Measurements from ENCODE around the gene COQ5.
"Not testable (repeated sequence)": the region's sequence is repeated elsewhere in the genome, so short reads cannot be mapped to it uniquely, and the experiment has no call there.

The COQ5 gene

GRCh38 chr12:120496413-120497340 is 32.3 kb downstream of the COQ5 start:
- peaks cover 5% of the 10 kb centered on the region for H3K36me3 Mint-ChIP-seq
- no peaks in the 10 kb centered on the region for H3K27me3 Mint-ChIP-seq
- peaks cover 33% of the 10 kb centered on the region for H3K4me1 Mint-ChIP-seq
- peak overlapping the region; percentile 96 for H3K4me3 Mint-ChIP-seq
- H3K27ac Mint-ChIP-seq, result peak overlapping the region; percentile 59
- no peaks in the 10 kb centered on the region for H3K9me3 Mint-ChIP-seq

- peaks cover 33% of the 10 kb centered on the region for H3K4me1 Mint-ChIP-seq
- peak within 1 kb of the TSS; percentile 89 for H3K27ac Mint-ChIP-seq
Measured at GRCh38 chr12:120495731-120496412, 33.1 kb downstream of the COQ5 start, which contains the start of gene DYNLL1. DYNLL1 (plus strand) TSS chr12:120496113; CDS start chr12:120496422, 309 bp downstream.

DNA sequence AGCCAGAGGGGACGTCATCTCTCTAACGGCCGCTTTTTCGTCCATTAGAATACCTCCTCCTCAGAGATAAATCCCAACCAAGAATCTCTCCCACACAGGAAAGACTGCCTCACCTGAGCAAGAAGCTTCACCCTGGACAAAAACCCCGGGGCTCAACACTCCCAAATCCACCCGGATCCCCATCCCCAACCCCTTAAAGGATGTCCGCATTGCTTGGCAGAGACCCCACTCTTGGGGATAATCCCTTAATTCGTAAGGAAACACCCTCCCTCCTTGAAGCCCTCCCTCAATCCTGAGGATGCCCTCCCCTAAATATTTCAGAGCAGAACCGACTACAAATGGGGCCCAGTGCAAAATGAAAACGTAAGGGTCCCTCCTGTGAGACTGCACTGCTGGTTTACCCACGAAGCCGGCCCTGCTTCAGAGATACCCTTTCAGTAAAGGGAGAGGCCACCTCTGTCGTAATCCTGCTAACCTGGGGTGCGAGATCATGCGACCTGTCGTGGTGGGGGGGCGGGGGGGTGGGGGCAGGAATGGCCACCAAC is 33.7 kb downstream of the COQ5 start:
- peak overlapping the region; percentile 96 for H3K4me3 Mint-ChIP-seq
- H3K36me3 Mint-ChIP-seq, result peaks cover 5% of the 10 kb centered on the region
- H3K9me3 Mint-ChIP-seq, result no peaks in the 10 kb centered on the region
- peaks cover 28% of the 10 kb centered on the region for H3K4me1 Mint-ChIP-seq
- peak overlapping the region; percentile 72 for H3K27ac Mint-ChIP-seq
- no peaks in the 10 kb centered on the region for H3K27me3 Mint-ChIP-seq

More at GRCh38 chr12:120495731-120496412, 33.1 kb downstream of the COQ5 start, which contains the start of gene DYNLL1:
- Mint-ChIP-seq H3K36me3 (peaks cover 5% of the 10 kb centered on the region), H3K4me3 (peak within 1 kb of the TSS; percentile 96), H3K9me3 (no peaks in the 10 kb centered on the region), H3K27me3 (no peaks in the 10 kb centered on the region)

DNA sequence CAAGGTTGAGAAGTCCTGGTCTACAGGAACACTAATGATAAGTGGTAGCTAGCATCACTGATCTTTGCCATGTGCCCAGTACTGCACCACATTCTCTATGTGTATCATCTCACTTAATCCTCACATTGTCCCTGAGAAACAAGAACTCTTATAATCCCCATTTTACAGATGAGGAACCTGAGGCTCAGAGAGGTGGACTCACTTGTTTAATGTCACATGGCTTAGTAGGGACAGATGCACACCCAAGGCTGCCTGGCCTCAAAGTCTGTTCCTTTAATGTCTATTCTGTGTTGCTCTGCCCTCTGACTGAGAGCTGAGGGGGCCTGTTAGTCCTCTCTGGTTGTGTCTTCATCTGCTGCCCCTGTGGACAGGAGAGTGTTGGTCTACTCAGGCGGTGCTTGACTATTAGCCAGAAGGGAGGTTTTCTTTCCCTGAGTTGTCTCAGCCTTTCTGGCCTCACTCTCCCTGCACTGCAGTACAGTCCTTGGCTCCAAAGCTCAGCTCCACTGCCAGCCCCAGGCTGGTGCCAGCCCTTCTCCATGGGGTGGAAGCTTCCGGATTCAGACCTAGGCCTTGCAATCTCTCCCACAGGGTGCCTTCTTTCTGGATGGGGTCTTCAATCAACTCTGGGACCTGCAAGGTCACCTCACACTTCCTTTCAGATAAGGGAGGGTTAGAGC is 38.0 kb downstream of the COQ5 start:
- H3K27me3 Mint-ChIP-seq, result no peaks in the 10 kb centered on the region
- H3K4me1 Mint-ChIP-seq, result peaks cover 8% of the 10 kb centered on the region
- no peak overlapping the region for H3K27ac Mint-ChIP-seq
- H3K9me3 Mint-ChIP-seq, result no peaks in the 10 kb centered on the region
- H3K4me3 Mint-ChIP-seq, result no peak overlapping the region
- no peaks in the 10 kb centered on the region for H3K36me3 Mint-ChIP-seq

- Mint-ChIP-seq H3K27me3 (no peaks in the 10 kb centered on the region), H3K27ac (no peak overlapping the region), H3K4me1 (peaks cover 6% of the 10 kb centered on the region), H3K4me3 (no peak overlapping the region), H3K36me3 (no peaks in the 10 kb centered on the region), H3K9me3 (no peaks in the 10 kb centered on the region)
Measured at GRCh38 chr12:120490325-120490724, 38.6 kb downstream of the COQ5 start.

DNA sequence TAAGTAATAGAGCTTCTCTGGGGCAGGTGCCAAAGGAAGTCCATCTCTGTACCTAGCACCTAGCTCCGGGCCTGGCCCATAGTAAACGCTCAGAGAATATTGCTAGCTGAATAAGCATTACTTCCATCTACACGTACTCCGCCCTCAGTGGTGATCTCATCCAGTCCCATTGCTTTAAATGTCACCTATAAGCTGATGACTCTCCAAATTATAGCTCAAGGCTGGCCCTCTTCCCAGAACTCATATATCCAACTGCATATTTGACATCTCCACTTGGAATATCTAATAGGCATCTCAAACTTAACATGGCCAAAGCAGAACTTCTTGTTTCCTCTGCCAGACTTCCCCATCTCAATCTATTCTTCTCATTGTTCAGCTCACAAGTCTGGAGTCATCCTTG is 39.9 kb downstream of the COQ5 start:
- H3K9me3 Mint-ChIP-seq, result no peaks in the 10 kb centered on the region
- H3K4me3 Mint-ChIP-seq, result no peak overlapping the region
- no peaks in the 10 kb centered on the region for H3K4me1 Mint-ChIP-seq

GRCh38 chr12:120488057-120488640 is 40.8 kb downstream of the COQ5 start:
- Mint-ChIP-seq H3K9me3 (no peaks in the 10 kb centered on the region), H3K27me3 (no peaks in the 10 kb centered on the region), H3K4me1 (no peaks in the 10 kb centered on the region), H3K4me3 (no peak overlapping the region), H3K36me3 (no peaks in the 10 kb centered on the region), H3K27ac (no peak overlapping the region)

More for the DNA sequence above, 39.9 kb downstream of the COQ5 start:
- Mint-ChIP-seq H3K27me3 (no peaks in the 10 kb centered on the region), H3K27ac (no peak overlapping the region), H3K36me3 (no peaks in the 10 kb centered on the region)

GRCh38 chr12:120487552-120487951 is 41.4 kb downstream of the COQ5 start:
- not testable (repeated sequence) for H3K4me3 Mint-ChIP-seq, H3K9me3 Mint-ChIP-seq, H3K36me3 Mint-ChIP-seq

GRCh38 chr12:120485961-120486881 is 42.7 kb downstream of the COQ5 start:
- no peaks in the 10 kb centered on the region for H3K4me1 Mint-ChIP-seq
- no peak overlapping the region for H3K27ac Mint-ChIP-seq
- no peaks in the 10 kb centered on the region for H3K9me3 Mint-ChIP-seq
- peaks cover 7% of the 10 kb centered on the region for H3K36me3 Mint-ChIP-seq
- H3K27me3 Mint-ChIP-seq, result no peaks in the 10 kb centered on the region
- H3K4me3 Mint-ChIP-seq, result no peak overlapping the region

More at GRCh38 chr12:120487552-120487951, 41.4 kb downstream of the COQ5 start:
- not testable (repeated sequence) for H3K4me1 Mint-ChIP-seq, H3K27me3 Mint-ChIP-seq, H3K27ac Mint-ChIP-seq

- Mint-ChIP-seq H3K27me3 (no peaks in the 10 kb centered on the region), H3K4me3 (no peak overlapping the region), H3K36me3 (peaks cover 7% of the 10 kb centered on the region), H3K27ac (no peak overlapping the region), H3K9me3 (no peaks in the 10 kb centered on the region), H3K4me1 (peaks cover 5% of the 10 kb centered on the region)
Measured at GRCh38 chr12:120483621-120484020, 45.3 kb downstream of the COQ5 start.

GRCh38 chr12:120481022-120481767 is 47.8 kb downstream of the COQ5 start:
- H3K9me3 Mint-ChIP-seq, result no peaks in the 10 kb centered on the region
- H3K4me3 Mint-ChIP-seq, result no peak overlapping the region
- H3K4me1 Mint-ChIP-seq, result peaks cover 5% of the 10 kb centered on the region
- no peak overlapping the region for H3K27ac Mint-ChIP-seq
- H3K36me3 Mint-ChIP-seq, result peaks cover 7% of the 10 kb centered on the region
- H3K27me3 Mint-ChIP-seq, result no peaks in the 10 kb centered on the region

- Mint-ChIP-seq H3K36me3 (peaks cover 7% of the 10 kb centered on the region), H3K4me3 (no peak overlapping the region), H3K27ac (no peak overlapping the region), H3K9me3 (no peaks in the 10 kb centered on the region), H3K27me3 (no peaks in the 10 kb centered on the region), H3K4me1 (peaks cover 5% of the 10 kb centered on the region)
Measured at GRCh38 chr12:120480211-120480610, 48.7 kb downstream of the COQ5 start.

DNA sequence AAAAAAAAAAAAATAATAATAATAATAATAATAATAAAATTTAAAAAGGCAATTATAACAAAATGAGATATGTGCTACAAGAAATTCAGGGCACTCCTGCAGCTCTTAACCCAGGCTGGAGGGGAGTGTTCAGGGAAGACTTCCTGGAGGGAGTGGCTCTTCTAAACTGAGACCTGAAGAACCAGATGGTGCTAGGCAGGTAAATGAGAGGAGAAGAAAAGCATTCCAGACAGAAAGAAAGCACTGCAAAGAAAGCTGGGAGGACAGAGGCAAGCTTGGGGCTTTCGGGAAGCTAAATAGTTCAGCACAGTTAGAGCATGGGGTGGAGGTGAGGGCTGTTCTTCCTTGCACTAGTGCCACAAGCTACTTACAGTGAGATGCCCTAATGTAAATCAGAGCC is 49.5 kb downstream of the COQ5 start:
- no peak overlapping the region for H3K27ac Mint-ChIP-seq
- H3K27me3 Mint-ChIP-seq, result no peaks in the 10 kb centered on the region
- no peak overlapping the region for H3K4me3 Mint-ChIP-seq
- peaks cover 5% of the 10 kb centered on the region for H3K4me1 Mint-ChIP-seq
- no peaks in the 10 kb centered on the region for H3K9me3 Mint-ChIP-seq
- H3K36me3 Mint-ChIP-seq, result peaks cover 7% of the 10 kb centered on the region

DNA sequence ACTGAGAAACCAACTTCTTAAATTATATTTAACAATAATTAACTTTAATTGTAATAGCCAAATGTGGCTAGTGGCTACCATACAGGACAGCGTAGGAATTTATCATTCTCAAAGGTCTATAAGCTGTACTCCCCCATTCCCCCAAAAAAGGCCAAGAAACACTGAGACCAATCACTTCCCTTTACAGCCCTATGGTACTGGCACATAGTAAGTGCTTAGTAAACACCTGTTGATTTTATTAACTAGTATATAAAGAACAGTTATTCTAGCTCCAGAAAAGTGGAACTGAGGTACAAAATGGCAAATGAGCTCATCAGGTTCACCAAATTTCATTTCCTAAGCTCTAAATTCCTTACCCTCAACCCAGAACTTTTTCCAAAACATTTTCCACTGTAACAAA is 53.3 kb downstream of the COQ5 start:
- H3K4me1 Mint-ChIP-seq, result peaks cover 20% of the 10 kb centered on the region

More for the DNA sequence above, 53.3 kb downstream of the COQ5 start:
- H3K36me3 Mint-ChIP-seq, result no peaks in the 10 kb centered on the region
- no peaks in the 10 kb centered on the region for H3K27me3 Mint-ChIP-seq
- peak overlapping the region; percentile 35 for H3K27ac Mint-ChIP-seq
- H3K4me3 Mint-ChIP-seq, result no peak overlapping the region
- no peaks in the 10 kb centered on the region for H3K9me3 Mint-ChIP-seq

Measured in activated naive CD4-positive, alpha-beta T cell treated with anti-CD3 and anti-CD28 coated beads, Interleukin-2, amount 50 U/mL, for 24 hours (primary cell).